GM18499 (cell line): ENCODE data around the gene CRIP1.

Source experiments
- ATAC-seq: cut with Tn5 transposase; IDR thresholded peaks from one replicate; pipeline ENCODE4 v1.9.1; 2021; ENCODE audit warnings: moderate number of reproducible peaks; ENCODE audit not compliant: insufficient read depth, unreplicated experiment

Gene CRIP1

GRCh38 chr14:105529569-105530284 is 43.0 kb downstream of the CRIP1 start:
- ATAC-seq, result no peak

GRCh38 chr14:105530285-105531087 is 43.8 kb downstream of the CRIP1 start:
- ATAC-seq, result no peak

- no peak for ATAC-seq
These were observed 44.6 kb downstream of the CRIP1 start for GRCh38 chr14:105531088-105531893.

- no peak for ATAC-seq
These were observed 45.4 kb downstream of the CRIP1 start for GRCh38 chr14:105531894-105532623.

- ATAC-seq, result no peak
These were observed 46.1 kb downstream of the CRIP1 start for GRCh38 chr14:105532735-105533141.

GRCh38 chr14:105533391-105533790 is 46.7 kb downstream of the CRIP1 start:
- ATAC-seq, result no peak

- no peak for ATAC-seq
These were observed 47.3 kb downstream of the CRIP1 start for GRCh38 chr14:105533811-105534498.

- ATAC-seq, result no peak
These were observed 47.9 kb downstream of the CRIP1 start for GRCh38 chr14:105534586-105534985.

GRCh38 chr14:105536051-105536450 is 49.4 kb downstream of the CRIP1 start:
- no peak for ATAC-seq

GRCh38 chr14:105536691-105537579 is 50.2 kb downstream of the CRIP1 start:
- ATAC-seq, result no peak

- no peak for ATAC-seq
These were observed 51.1 kb downstream of the CRIP1 start for GRCh38 chr14:105537580-105538474.
